ENCODE results near the gene IL1R2.
"Not testable (repeated sequence)": the region's sequence is repeated elsewhere in the genome, so short reads cannot be mapped to it uniquely, and the experiment has no call there.

DNA sequence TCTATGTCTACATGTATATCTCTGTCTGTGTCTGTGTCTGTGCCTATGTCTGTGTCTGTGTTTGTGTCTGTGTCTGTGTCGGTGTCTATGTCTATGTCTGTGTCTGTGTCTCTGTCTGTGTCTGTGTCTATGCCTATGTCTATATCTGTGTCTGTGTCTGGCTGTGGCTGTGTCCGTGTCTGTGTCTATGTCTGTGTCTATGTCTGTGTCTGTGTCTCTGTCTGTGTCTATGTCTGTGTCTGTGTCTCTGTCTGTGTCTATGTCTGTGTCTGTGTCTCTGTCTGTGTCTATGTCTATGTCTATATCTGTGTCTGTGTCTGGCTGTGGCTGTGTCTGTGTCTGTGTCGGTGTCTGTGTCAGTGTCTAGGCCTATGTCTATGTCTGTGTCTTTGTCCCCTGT is 11.1 kb downstream of the IL1R2 start:
- not testable (repeated sequence) for TF ChIP-seq CTCF (conservative IDR thresholded peaks at IDR 0.05; ENCODE audit: low read depth, low read length); EZH2 (IDR thresholded peaks at IDR 0.05; ENCODE audit: borderline replicate concordance, low read depth, low read length, poor library complexity, severe bottlenecking)

Measured in A673 (cell line).